Left lung (tissue), 10 donors: Measurements from ENCODE around the gene PSME2. TPM values are rescaled to one million over a fixed set of nuclear protein-coding genes. Genes with fewer than 3 reads are reported as not detected.

Source experiments
- ATAC-seq: fragments of 200-7000 bp; cut with Tn5 transposase; one replicate; pipeline ENCODE4 v1.9.1; 2020; ENCODE audit warnings: moderate library complexity
- DNase-seq, 4 donors: peaks; one replicate each; pipeline ENCODE4 v3.0.0-alpha.2; 2013 to 2020
- H3K27ac ChIP-seq, 2 donors: fragments of 200-600 bp; sonication (generic) in 1 of 2; one replicate each; pipeline versions ENCODE4 v1.5.0 to v1.8.0; 2020 to 2021
- H3K27me3 ChIP-seq, 2 donors: fragments of 200-600 bp; sonication (generic) in 1 of 2; one replicate each; pipeline versions ENCODE4 v1.5.0 to v1.8.0; 2020 to 2021
- H3K36me3 ChIP-seq, 2 donors: fragments of 200-600 bp; sonication (generic) in 1 of 2; one replicate each; pipeline versions ENCODE4 v1.5.0 to v1.8.0; 2020 to 2021
- H3K4me1 ChIP-seq, 2 donors: fragments of 200-600 bp; one replicate each; pipeline ENCODE4 v1.8.0; 2021
- H3K4me3 ChIP-seq, 2 donors: fragments of 200-600 bp; sonication (generic) in 1 of 2; one replicate each; pipeline versions ENCODE4 v1.5.0 to v1.8.0; 2020 to 2021; ENCODE audit warnings: mild to moderate bottlenecking in 1 of 2
- H3K9me3 ChIP-seq, 2 donors: fragments of 200-600 bp; sonication (generic) in 1 of 2; one replicate each; pipeline versions ENCODE4 v1.5.0 to v1.8.0; 2020 to 2021
- CTCF ChIP-seq, 2 donors: fragments of 200-600 bp; sonication (generic) in 1 of 2; IDR thresholded peaks; one replicate each; pipeline versions ENCODE4 v1.5.0 to v1.8.0; 2021; ENCODE audit warnings: antibody characterized with exemption in 2 of 2
- intact Hi-C, 2 donors: fragments of 100-400 bp; cut with DNase I; formaldehyde crosslinking; loops; one replicate each; pipeline versions ENCODE4 v1.11.2 to v1.14.2; 2022
- polyA plus RNA-seq, 6 donors: library from polyadenylated mRNA; unstranded; fragments of 120-200 nt; gene quantifications; one replicate each; pipeline ENCODE4 v1.2.1, GENCODE V29; 2013; ENCODE audit not compliant: insufficient read length in 6 of 6
- total RNA-seq, 2 donors: library from RNA; stranded (reverse); fragmentation: NEBNext Ultra II Directional; extraction: Animal tissue kit (Norgen Biotek cat#: 25700); gene quantifications; one replicate each; pipeline ENCODE4 v1.2.1, GENCODE V29; 2021
- donor health status: DM: no; HTN: yes; CAD: no.
- donor health status: DM: no; HTN: no; CAD: no.

Gene PSME2
- total and polyA plus RNA-seq, 8 donors = 126 to 224 (median 159) TPM

- Histone ChIP-seq H3K27ac (no peak overlapping the region), H3K4me3 (no peak overlapping the region), H3K4me1 (no peaks in the 10 kb centered on the region), H3K27me3 (no peaks in the 10 kb centered on the region), H3K9me3 (no peaks in the 10 kb centered on the region), H3K36me3 (peaks cover 0 to 100% of the 10 kb centered on the region in 2 donors)
- no peak for TF ChIP-seq CTCF (IDR thresholded peaks at IDR 0.05)
- ATAC-seq = no peak
- DNase-seq = no peak
- intact Hi-C loops = no loop called here
These were observed 30.8 kb upstream of the PSME2 start for GRCh38 chr14:24177041-24177825.

- no peak for ATAC-seq
- H3K4me1 ChIP-seq = peaks cover 0 to 6% of the 10 kb centered on the region in 2 donors
- intact Hi-C loops = no loop called here
- H3K9me3 ChIP-seq = no peaks in the 10 kb centered on the region
- H3K27me3 ChIP-seq = no peaks in the 10 kb centered on the region
- peaks cover 0 to 96% of the 10 kb centered on the region in 2 donors for H3K36me3 ChIP-seq
- DNase-seq = no peak
- no peak overlapping the region for H3K4me3 ChIP-seq
- TF ChIP-seq CTCF (IDR thresholded peaks at IDR 0.05) = no peak
- no peak overlapping the region for H3K27ac ChIP-seq
These were observed 30.2 kb upstream of the PSME2 start for GRCh38 chr14:24176599-24176998.

GRCh38 chr14:24172871-24173281 is 26.5 kb upstream of the PSME2 start:
- Histone ChIP-seq H3K4me1 (peaks cover 0 to 20% of the 10 kb centered on the region in 2 donors), H3K27me3 (no peaks in the 10 kb centered on the region), H3K4me3 (peak overlapping the region; percentile 16 to 34), H3K9me3 (no peaks in the 10 kb centered on the region), H3K36me3 (peaks cover 0 to 87% of the 10 kb centered on the region in 2 donors), H3K27ac (no peak overlapping the region)
- intact Hi-C loops = no loop called here
- no peak for ATAC-seq
- peak in 1 of 4 donors; percentile 73 for DNase-seq
- TF ChIP-seq CTCF (IDR thresholded peaks at IDR 0.05) = no peak

GRCh38 chr14:24172261-24172860 is 26.0 kb upstream of the PSME2 start:
- no peaks in the 10 kb centered on the region for H3K27me3 ChIP-seq
- peak in 1 of 4 donors; percentile 78 for DNase-seq
- peak; percentile 14 for ATAC-seq
- H3K9me3 ChIP-seq = no peaks in the 10 kb centered on the region
- no peak for TF ChIP-seq CTCF (IDR thresholded peaks at IDR 0.05)
- no peak overlapping the region for H3K27ac ChIP-seq
- peaks cover 0 to 23% of the 10 kb centered on the region in 2 donors for H3K4me1 ChIP-seq
- H3K4me3 ChIP-seq = peak overlapping the region; percentile 16 to 34
- intact Hi-C loops = no loop called here
- H3K36me3 ChIP-seq = peaks cover 0 to 87% of the 10 kb centered on the region in 2 donors
